GM21381 (cell line): ENCODE data around the gene ACTL8.

Experiments used
- ATAC-seq: cut with Tn5 transposase; IDR thresholded peaks from one replicate; pipeline ENCODE4 v1.9.1; 2021; ENCODE audit warnings: mild to moderate bottlenecking, moderate library complexity; ENCODE audit not compliant: unreplicated experiment

Gene ACTL8

DNA sequence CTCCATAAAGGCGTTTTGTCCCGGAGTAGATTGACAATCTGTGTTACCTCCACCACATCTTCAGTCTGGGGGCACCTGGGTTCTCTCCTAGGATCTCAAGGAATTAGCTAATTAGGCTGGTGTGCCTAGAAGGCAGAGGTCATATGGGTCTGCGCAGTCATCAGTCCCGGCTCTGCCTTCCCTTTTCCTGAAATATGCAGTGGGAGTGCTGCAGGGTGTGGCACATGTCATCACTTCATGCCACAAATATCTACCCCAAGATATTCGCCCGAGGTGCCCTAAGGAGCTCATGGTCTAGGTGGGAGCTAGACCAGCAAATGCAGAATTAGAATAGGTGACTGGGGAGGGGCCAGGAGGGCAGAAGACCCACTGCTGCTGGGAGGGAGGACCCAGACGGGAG lies 42.9 kb downstream of the ACTL8 start:
- ATAC-seq = no peak

DNA sequence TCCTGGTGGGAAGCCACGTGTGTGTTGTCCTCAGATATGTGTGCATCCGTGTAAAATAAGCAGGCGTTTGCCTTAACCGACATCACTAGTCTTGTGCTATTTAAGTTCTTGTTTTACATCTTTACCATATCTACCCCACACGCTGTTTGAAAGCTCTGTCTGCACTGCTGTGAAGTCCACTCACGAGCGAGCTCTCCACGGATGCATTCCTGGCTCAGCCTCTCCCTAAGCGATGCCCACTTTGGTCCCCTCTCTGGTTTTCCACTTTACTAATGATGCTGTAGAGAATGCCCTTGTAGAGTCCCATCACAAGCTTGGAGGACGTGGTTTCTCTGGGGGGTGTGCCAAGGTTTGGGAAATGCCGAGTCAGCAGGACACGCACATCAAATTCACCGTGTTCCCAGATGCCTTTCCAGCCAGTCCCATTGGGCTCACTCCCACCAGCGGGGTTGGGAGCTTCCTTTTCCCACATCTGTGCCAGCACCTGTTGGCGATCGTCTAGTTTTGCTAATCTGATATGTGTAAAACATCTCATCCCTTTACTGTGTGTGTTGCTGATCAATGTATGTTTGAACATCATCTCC lies 43.8 kb downstream of the ACTL8 start:
- ATAC-seq = no peak

DNA sequence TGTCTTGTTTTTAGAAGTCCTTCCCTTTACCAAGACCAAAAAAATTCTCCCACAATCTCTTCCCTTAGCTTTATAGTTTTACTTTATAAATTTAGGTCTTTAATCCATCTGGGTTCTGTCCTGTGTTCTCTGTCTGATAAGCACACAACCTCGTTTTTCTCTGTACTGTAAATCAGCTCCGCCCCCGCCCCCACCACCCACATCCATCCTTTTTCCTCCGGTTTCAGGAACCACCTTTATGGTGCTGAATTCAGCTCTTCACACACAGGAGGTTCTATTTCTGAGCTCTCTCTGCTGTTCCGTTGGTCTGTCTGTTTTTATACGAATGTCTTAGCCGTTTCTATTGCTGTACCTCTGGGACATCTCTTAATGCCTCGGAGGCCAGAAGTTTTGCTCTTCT lies 44.5 kb downstream of the ACTL8 start:
- no peak for ATAC-seq

DNA sequence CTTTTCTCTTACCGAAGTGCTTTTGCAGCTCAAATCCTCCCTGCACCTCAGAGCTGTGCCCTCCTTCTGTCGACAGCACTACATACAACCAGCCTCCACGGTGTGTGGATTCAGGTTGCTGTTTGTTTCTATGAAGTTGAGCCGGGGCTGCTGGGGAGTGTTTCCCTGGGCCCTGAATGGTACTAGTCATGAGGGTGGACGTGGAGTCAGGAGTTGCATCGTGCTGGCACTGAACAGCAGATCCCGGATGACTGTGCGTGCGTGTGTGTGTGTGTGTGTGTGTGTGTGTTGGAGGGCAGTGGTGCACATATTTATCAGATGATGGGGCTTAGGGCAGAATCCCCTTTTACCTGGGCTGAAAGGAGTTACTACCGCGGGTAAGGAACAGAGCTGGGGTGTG lies 47.0 kb downstream of the ACTL8 start:
- ATAC-seq = no peak

DNA sequence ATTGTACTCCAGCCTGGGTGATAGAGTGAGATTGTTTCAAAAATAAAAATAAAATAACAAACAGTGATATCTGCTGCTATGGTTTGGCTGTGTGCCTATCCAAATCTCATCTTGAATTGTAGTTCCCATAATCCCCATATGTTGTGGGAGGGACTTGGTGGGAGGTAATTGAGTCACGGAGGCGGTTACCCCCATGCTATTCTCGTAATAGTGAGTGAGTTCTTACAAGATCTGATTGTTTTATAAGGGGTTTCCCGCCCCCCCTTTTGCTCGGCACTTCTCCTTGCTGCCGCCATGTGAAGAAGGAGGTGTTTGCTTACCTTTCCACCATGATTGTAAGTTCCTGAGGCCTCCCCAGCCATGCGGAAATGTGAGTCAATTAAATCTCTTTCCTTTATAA lies 47.8 kb downstream of the ACTL8 start:
- no peak for ATAC-seq

DNA sequence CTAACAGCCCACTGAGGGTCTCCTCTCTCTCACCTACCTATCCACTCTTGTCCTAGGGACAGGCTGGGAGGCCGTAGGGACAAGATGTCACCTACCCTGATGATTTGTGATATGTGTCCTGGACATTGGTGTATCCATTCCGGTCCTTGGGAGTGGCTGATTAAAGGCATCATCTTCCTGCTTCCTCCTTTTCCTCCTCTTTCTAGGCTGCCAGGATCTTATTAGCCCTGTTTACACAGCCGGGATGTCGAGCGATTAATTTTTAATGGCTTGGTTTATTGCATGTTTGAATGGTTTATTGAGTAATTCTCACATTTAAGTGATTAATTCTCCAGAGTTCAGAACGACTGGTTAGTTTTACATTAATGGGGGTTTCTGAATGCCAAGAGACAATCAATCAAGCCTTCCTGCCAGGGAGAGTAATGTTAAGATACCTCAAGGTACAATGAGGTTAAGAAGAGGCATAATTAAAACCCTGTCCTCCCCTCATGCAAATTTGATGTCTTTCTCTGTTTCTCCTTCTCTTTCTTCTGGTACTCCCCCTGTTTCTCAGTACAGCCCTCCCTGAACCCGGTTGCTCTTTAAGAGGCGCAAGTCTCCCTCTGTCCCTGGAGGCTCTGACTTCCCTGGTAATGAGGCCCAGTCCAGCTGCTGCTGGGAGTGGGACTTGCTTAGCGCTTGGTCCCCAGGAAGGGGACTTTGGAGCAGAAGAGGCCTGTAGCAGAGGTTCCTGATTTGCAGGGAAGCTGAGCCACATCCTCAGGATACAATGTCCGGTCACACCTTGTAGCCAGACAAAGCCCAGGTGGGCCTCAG lies 50.9 kb downstream of the ACTL8 start:
- ATAC-seq = no peak

DNA sequence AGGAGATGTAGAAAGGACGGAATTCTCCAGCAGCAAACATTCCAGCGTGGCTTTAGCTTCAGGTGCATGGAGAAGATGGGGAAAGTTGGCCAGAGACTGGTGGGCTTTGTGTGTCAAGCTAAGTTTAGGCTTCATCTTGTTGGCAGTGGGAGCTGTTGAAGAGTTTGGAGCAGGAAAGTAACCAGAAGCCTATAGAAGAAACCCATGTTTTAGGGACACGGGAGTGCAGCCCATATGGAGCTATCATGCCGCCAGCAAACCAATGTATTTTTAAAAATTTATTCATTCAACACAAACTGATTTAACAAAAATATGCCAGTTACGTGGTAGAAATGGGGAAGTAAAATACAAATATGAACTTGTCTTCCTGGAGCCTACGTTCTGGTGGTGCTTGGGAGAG lies 53.7 kb downstream of the ACTL8 start:
- ATAC-seq = no peak

- no peak for ATAC-seq
Measured at GRCh38 chr1:17810668-17811067, 55.5 kb downstream of the ACTL8 start.

- no peak for ATAC-seq
Measured at GRCh38 chr1:17816511-17816910, 61.4 kb downstream of the ACTL8 start.

GRCh38 chr1:17819129-17819802 lies 64.1 kb downstream of the ACTL8 start:
- no peak for ATAC-seq

- ATAC-seq = no peak
Measured at GRCh38 chr1:17820198-17820597, 65.1 kb downstream of the ACTL8 start.

- no peak for ATAC-seq
Measured at GRCh38 chr1:17822741-17823426, 67.8 kb downstream of the ACTL8 start.

GRCh38 chr1:17825273-17826164 lies 70.4 kb downstream of the ACTL8 start:
- ATAC-seq = no peak

- no peak for ATAC-seq
Measured at GRCh38 chr1:17826165-17826488, 71.0 kb downstream of the ACTL8 start.

GRCh38 chr1:17828991-17829390 lies 73.9 kb downstream of the ACTL8 start:
- no peak for ATAC-seq

DNA sequence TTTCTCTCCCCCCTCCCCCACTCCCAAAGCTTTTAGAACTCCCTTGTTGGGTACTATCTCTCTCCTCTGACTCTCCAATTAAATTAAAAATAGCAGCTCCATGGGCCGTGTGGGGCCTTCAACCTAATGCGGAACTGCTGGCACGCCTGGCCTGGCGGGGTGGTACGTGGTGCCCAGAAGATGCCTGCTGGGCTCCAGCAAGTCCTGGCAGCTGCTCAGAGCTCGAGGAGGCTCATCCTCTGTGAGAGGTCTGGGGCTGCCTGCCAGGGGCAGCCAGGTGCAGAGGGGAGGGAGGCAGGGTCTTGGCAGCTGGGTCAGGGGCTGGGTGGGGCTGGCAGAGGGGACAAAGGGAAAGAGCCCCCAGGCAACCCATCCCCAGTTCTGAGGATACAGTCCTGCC lies 74.4 kb downstream of the ACTL8 start:
- ATAC-seq = no peak

- ATAC-seq = no peak
Measured at GRCh38 chr1:17831597-17831996, 76.5 kb downstream of the ACTL8 start.

DNA sequence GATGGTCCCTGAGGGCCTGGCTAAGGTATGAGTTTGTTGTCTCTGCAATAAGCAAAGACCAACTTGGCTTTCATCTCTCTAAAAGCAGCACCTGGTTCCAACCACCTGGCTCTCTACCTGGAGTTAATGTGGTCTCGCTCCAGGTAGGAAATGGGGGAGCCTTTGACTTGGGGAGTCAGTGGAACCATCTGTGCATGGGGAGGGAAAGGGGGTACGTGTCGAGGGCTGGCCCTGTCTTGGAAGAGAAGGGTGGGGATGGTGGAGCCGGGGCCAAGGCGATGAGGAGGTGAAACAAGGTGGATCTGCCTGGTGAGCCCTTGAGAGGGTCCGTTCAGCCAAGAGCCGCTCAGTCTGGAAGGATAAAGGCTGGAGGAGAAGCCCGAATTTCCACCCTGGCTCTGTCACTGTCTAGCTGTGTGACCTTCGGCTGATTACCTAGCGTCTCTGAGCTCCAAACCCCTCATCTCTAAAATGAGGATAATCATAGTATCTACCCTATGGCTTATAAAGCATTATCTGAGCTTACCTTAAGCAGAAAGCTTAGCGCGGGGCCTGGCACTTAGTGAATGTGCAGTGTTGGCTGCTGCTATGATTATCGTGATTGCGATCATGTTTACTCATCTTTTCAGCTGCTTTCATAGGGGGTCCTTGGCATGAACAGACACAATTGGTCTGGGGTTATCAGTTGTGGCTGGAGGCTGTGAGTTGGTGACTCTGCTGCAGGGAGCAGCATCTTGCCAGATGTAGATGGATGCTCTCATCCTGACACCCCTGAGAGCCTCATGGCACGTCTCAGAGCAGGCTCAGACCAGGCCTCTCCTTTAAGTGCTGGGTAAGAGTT lies 78.7 kb downstream of the ACTL8 start:
- ATAC-seq = no peak

DNA sequence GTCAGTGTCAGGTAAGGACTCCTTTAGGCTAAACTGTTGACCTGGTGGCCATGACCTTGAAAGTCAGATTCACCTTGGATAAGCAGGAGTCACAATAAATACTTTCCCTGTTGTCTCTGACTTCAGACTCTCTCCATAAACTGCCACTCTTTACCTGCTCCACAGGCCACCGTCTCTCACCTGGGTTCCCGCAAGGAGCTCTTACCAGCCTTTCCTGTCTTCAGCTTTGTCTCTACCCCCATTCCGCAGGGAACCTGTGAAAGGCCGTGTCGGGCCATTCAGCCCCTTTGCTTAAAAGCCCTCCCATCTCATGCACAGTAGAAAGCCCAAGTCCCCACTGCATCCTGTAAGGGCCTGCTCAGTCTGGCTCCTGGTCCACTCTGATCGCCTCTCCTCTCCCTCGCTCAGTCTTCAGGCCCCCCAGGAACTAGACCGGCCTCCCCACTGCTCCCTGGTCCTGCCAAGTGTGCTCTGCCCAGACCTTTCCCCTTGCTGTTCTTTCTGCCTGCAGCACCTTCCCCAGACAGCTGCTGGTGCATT lies 79.5 kb downstream of the ACTL8 start:
- no peak for ATAC-seq
